ENCODE results near the gene ETV7. TPM values are rescaled to one million over a fixed set of nuclear protein-coding genes. Genes with fewer than 3 reads are reported as not detected.

ETV7 gene
- total RNA-seq, 4 donors from 2014 or later, result 1.3 to 1.5 TPM; not detected in 2

GRCh38 chr6:36399970-36400369, 12.5 kb upstream of the ETV7 start:
- Histone ChIP-seq H3K27ac (no peak overlapping the region), H3K36me3 (no peaks in the 10 kb centered on the region), H3K4me1 (no peaks in the 10 kb centered on the region), H3K27me3 (no peaks in the 10 kb centered on the region), H3K9me3 (peaks cover 0 to 6% (median 0%) of the 10 kb centered on the region in 3 donors), H3K4me3 (no peak overlapping the region)
- no peak for TF ChIP-seq EP300 (IDR thresholded peaks at IDR 0.05)
- ATAC-seq, result no peak
- WGBS, 2 donors (ENCODE audit: low coverage in 1 of 2), result 80% methylated on average over 1 of the region's 1 CpG; no CpG with 5 or more reads in 1 of the 2 donors

- H3K4me1 ChIP-seq, result peaks cover 0 to 9% (median 0%) of the 10 kb centered on the region in 3 donors
- no peak overlapping the region for H3K4me3 ChIP-seq
- H3K36me3 ChIP-seq, result no peaks in the 10 kb centered on the region
- ATAC-seq, result no peak
- 90 to 91% methylated on average over 5 of the region's 5 CpGs for WGBS, 2 donors (ENCODE audit: low coverage in 1 of 2)
- H3K27ac ChIP-seq, result no peak overlapping the region
- no peaks in the 10 kb centered on the region for H3K27me3 ChIP-seq
- TF ChIP-seq EP300 (IDR thresholded peaks at IDR 0.05) (no peak), CTCF (IDR thresholded peaks at IDR 0.05) (no peak), POLR2A (IDR thresholded peaks at IDR 0.05) (no peak), POLR2AphosphoS5 (IDR thresholded peaks at IDR 0.05) (no peak)
- H3K9me3 ChIP-seq, result no peaks in the 10 kb centered on the region
Observed at GRCh38 chr6:36392621-36393020, 5.2 kb upstream of the ETV7 start.

- ATAC-seq, result no peak
- no peaks in the 10 kb centered on the region for H3K9me3 ChIP-seq
- no peak for TF ChIP-seq POLR2A (IDR thresholded peaks at IDR 0.05)
- TF ChIP-seq POLR2AphosphoS5 (IDR thresholded peaks at IDR 0.05), result no peak
- TF ChIP-seq CTCF (IDR thresholded peaks at IDR 0.05), result no peak
- no peak for TF ChIP-seq EP300 (IDR thresholded peaks at IDR 0.05)
Observed at GRCh38 chr6:36389353-36389752, 1.9 kb upstream of the ETV7 start.

GRCh38 chr6:36386495-36387439, 702 bp downstream of the ETV7 start:
- WGBS, 2 donors (ENCODE audit: low coverage in 1 of 2), result 0 to 2% methylated on average over 8 to 23 of the region's 33 CpGs
- H3K27ac ChIP-seq, result peak overlapping the region in 2 of 4 donors; percentile 48
- peak; percentile 42 for ATAC-seq
- H3K4me1 ChIP-seq, result peaks cover 0 to 27% (median 2%) of the 10 kb centered on the region in 3 donors
- no peaks in the 10 kb centered on the region for H3K27me3 ChIP-seq
- no peaks in the 10 kb centered on the region for H3K9me3 ChIP-seq
- H3K36me3 ChIP-seq, result no peaks in the 10 kb centered on the region
- TF ChIP-seq POLR2A (IDR thresholded peaks at IDR 0.05), result no peak
- peak in 1 of 4 experiments; percentile 20 for TF ChIP-seq CTCF (IDR thresholded peaks at IDR 0.05)
- no peak for TF ChIP-seq POLR2AphosphoS5 (IDR thresholded peaks at IDR 0.05)
- H3K4me3 ChIP-seq, result peak overlapping the region; percentile 62 to 68

More at GRCh38 chr6:36389353-36389752, 1.9 kb upstream of the ETV7 start:
- Histone ChIP-seq H3K27me3 (no peaks in the 10 kb centered on the region), H3K27ac (no peak overlapping the region), H3K4me1 (peaks cover 0 to 27% (median 2%) of the 10 kb centered on the region in 3 donors), H3K36me3 (no peaks in the 10 kb centered on the region), H3K4me3 (no peak overlapping the region)

- ATAC-seq, result no peak
- Histone ChIP-seq H3K4me3 (no peak overlapping the region), H3K36me3 (no peaks in the 10 kb centered on the region), H3K4me1 (peaks cover 0 to 27% (median 2%) of the 10 kb centered on the region in 3 donors), H3K9me3 (no peaks in the 10 kb centered on the region), H3K27ac (no peak overlapping the region), H3K27me3 (no peaks in the 10 kb centered on the region)
- no CpG with 5 or more reads among the region's 2 CpGs for WGBS, 2 donors (ENCODE audit: low coverage in 1 of 2)
- no peak for TF ChIP-seq EP300 (IDR thresholded peaks at IDR 0.05)
- TF ChIP-seq CTCF (IDR thresholded peaks at IDR 0.05), result no peak
- no peak for TF ChIP-seq POLR2A (IDR thresholded peaks at IDR 0.05)
- no peak for TF ChIP-seq POLR2AphosphoS5 (IDR thresholded peaks at IDR 0.05)
Observed at GRCh38 chr6:36384095-36384494, 3.4 kb downstream of the ETV7 start.

Data from gastroesophageal sphincter (tissue), 4 donors.